Activated naive CD4-positive, alpha-beta T cell treated with anti-CD3 and anti-CD28 coated beads, Interleukin-2, amount 50 U/mL, for 24 hours (primary cell): ENCODE results near the gene CD82.
A peak's percentile ranks its signal among the peaks of the same experiment; 100 is the strongest.

ENCODE experiments used
- H3K27ac Mint-ChIP-seq: one replicate; pipeline ENCODE4 v1.8.0; 2021; ENCODE audit warnings: mild to moderate bottlenecking, mixed read lengths
- H3K27me3 Mint-ChIP-seq: one replicate; pipeline ENCODE4 v1.8.0; 2021; ENCODE audit warnings: mixed read lengths
- H3K36me3 Mint-ChIP-seq: one replicate; pipeline ENCODE4 v1.8.0; 2021; ENCODE audit warnings: mixed read lengths
- H3K4me1 Mint-ChIP-seq: one replicate; pipeline ENCODE4 v1.8.0; 2021; ENCODE audit warnings: mixed read lengths
- H3K4me3 Mint-ChIP-seq: one replicate; pipeline ENCODE4 v1.8.0; 2021; ENCODE audit warnings: mild to moderate bottlenecking, mixed read lengths
- H3K9me3 Mint-ChIP-seq: one replicate; pipeline ENCODE4 v1.8.0; 2021; ENCODE audit warnings: mixed read lengths

CD82 gene

GRCh38 chr11:44575962-44576361, 10.5 kb downstream of the CD82 start:
- Mint-ChIP-seq H3K4me3 (peak overlapping the region; percentile 97), H3K9me3 (no peaks in the 10 kb centered on the region), H3K27ac (peak overlapping the region; percentile 93), H3K36me3 (peaks cover 29% of the 10 kb centered on the region), H3K4me1 (peaks cover 96% of the 10 kb centered on the region), H3K27me3 (no peaks in the 10 kb centered on the region)

- H3K36me3 Mint-ChIP-seq, result peaks cover 28% of the 10 kb centered on the region
- H3K4me3 Mint-ChIP-seq, result peak overlapping the region; percentile 97
- peak overlapping the region; percentile 93 for H3K27ac Mint-ChIP-seq
Measured at GRCh38 chr11:44576656-44577055, 11.2 kb downstream of the CD82 start.

DNA sequence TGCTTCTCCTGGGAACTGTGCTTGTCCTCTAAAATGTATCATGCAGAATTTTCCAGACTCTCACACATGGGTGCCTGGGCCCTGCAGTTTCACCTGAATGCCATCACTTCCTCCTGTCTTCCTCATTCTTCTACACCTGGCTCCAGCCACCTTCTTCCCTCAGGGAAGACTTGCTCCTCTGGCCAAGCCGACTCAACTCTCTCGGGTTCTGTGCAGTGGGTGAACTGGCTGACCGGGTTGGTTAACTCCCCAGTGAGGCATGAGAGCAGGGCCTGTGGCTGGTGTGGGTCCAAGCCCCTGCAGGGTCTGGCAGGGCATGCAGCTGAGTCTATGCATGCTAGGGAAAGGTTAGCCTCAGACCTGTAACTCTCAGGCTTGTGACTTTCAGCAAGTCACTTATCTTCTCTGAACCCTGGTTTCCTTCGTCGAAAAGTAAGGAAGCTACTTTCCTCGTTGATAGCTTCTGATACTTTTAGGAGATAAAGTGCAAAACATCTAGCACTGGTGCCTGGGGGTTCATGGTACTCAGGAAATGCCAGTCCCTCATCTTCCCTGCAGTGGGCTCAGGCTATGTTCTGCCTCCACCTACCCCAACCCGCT, 11.9 kb downstream of the CD82 start:
- H3K36me3 Mint-ChIP-seq, result peaks cover 29% of the 10 kb centered on the region
- peak overlapping the region; percentile 93 for H3K27ac Mint-ChIP-seq
- no peaks in the 10 kb centered on the region for H3K9me3 Mint-ChIP-seq
- peaks cover 83% of the 10 kb centered on the region for H3K4me1 Mint-ChIP-seq
- H3K4me3 Mint-ChIP-seq, result peak overlapping the region; percentile 77
- H3K27me3 Mint-ChIP-seq, result no peaks in the 10 kb centered on the region

More at GRCh38 chr11:44576656-44577055, 11.2 kb downstream of the CD82 start:
- Mint-ChIP-seq H3K27me3 (no peaks in the 10 kb centered on the region), H3K4me1 (peaks cover 90% of the 10 kb centered on the region), H3K9me3 (no peaks in the 10 kb centered on the region)

DNA sequence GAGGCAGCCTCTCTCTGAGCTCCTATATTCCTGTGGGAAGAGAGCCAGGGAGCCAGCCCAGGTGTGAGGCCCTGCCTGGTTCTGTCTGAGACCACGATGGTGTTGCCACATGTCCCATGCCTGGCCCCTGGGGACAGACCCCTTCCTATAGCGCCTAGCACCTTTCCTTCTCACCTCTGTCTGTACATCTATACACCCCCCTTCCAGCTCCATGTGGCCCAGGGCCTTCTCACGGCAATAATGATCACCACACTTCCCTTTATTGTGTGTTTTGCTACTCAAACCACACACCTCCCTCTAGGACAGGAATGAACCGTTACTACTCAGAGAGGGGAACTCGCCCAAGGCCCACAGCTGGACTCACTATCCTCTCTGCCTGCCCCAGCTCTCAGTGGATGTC, 12.8 kb downstream of the CD82 start:
- H3K27me3 Mint-ChIP-seq, result no peaks in the 10 kb centered on the region
- H3K4me1 Mint-ChIP-seq, result peaks cover 74% of the 10 kb centered on the region
- peak overlapping the region; percentile 91 for H3K27ac Mint-ChIP-seq
- peak overlapping the region; percentile 73 for H3K4me3 Mint-ChIP-seq
- H3K9me3 Mint-ChIP-seq, result no peaks in the 10 kb centered on the region
- peaks cover 28% of the 10 kb centered on the region for H3K36me3 Mint-ChIP-seq

- Mint-ChIP-seq H3K4me3 (no peak overlapping the region), H3K27me3 (no peaks in the 10 kb centered on the region), H3K4me1 (peaks cover 70% of the 10 kb centered on the region), H3K9me3 (no peaks in the 10 kb centered on the region), H3K36me3 (peaks cover 27% of the 10 kb centered on the region), H3K27ac (no peak overlapping the region)
Measured at GRCh38 chr11:44579302-44579761, 13.9 kb downstream of the CD82 start.

- no peak overlapping the region for H3K27ac Mint-ChIP-seq
- no peaks in the 10 kb centered on the region for H3K27me3 Mint-ChIP-seq
- peaks cover 26% of the 10 kb centered on the region for H3K36me3 Mint-ChIP-seq
- no peaks in the 10 kb centered on the region for H3K9me3 Mint-ChIP-seq
- H3K4me3 Mint-ChIP-seq, result no peak overlapping the region
- H3K4me1 Mint-ChIP-seq, result peaks cover 57% of the 10 kb centered on the region
Measured at GRCh38 chr11:44580701-44581100, 15.2 kb downstream of the CD82 start.

- Mint-ChIP-seq H3K27ac (no peak overlapping the region), H3K4me1 (peaks cover 51% of the 10 kb centered on the region), H3K9me3 (no peaks in the 10 kb centered on the region), H3K4me3 (no peak overlapping the region), H3K27me3 (no peaks in the 10 kb centered on the region), H3K36me3 (peaks cover 23% of the 10 kb centered on the region)
Measured at GRCh38 chr11:44581246-44581645, 15.8 kb downstream of the CD82 start.

GRCh38 chr11:44582641-44583352, 17.3 kb downstream of the CD82 start:
- Mint-ChIP-seq H3K4me1 (peaks cover 41% of the 10 kb centered on the region), H3K27me3 (no peaks in the 10 kb centered on the region), H3K27ac (peak overlapping the region; percentile 65), H3K4me3 (no peak overlapping the region), H3K36me3 (peaks cover 28% of the 10 kb centered on the region), H3K9me3 (no peaks in the 10 kb centered on the region)

DNA sequence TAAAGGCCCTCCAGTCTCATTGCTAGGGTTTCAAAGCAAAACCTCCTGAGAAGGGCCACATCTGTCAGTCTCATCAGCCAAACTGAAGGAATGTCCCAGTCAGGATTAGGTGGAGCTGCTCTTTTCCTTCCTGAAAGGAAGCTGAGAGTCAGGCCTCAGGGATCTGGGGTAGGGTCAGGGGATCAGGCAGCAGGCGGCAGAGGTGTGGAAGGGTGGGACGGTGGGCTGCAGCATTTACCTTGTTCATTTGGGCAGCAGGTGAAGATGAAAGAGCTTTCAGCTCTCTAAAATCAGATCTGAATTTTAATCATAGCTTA, 17.8 kb downstream of the CD82 start:
- Mint-ChIP-seq H3K9me3 (no peaks in the 10 kb centered on the region), H3K27me3 (no peaks in the 10 kb centered on the region), H3K27ac (no peak overlapping the region), H3K4me1 (peaks cover 36% of the 10 kb centered on the region), H3K36me3 (peaks cover 27% of the 10 kb centered on the region), H3K4me3 (no peak overlapping the region)

GRCh38 chr11:44585421-44585820, 20.0 kb downstream of the CD82 start:
- Mint-ChIP-seq H3K4me1 (peaks cover 31% of the 10 kb centered on the region), H3K27ac (no peak overlapping the region), H3K9me3 (no peaks in the 10 kb centered on the region)

DNA sequence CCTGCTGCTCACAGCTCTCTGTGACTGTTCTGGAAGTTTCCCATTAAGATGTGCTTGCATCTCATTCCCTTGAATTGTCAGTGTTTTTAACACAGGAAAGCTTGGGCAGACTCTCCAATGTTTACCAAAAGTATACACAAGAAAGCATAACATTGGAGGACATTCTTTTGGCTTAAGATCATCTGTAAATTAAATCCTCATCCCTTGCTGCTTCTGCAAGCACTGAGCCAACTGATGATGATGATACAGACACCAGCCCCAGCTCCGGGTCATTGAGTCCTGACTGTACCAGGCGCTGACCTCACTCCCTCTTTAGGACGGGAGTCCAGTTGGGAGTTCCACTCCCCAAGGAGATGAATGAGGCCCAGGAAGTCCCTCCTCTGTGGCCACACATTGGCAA, 23.8 kb downstream of the CD82 start:
- Mint-ChIP-seq H3K9me3 (no peaks in the 10 kb centered on the region), H3K27me3 (no peaks in the 10 kb centered on the region), H3K4me3 (no peak overlapping the region), H3K4me1 (peaks cover 51% of the 10 kb centered on the region), H3K36me3 (peaks cover 29% of the 10 kb centered on the region), H3K27ac (no peak overlapping the region)

More at GRCh38 chr11:44585421-44585820, 20.0 kb downstream of the CD82 start:
- H3K36me3 Mint-ChIP-seq, result peaks cover 27% of the 10 kb centered on the region
- no peak overlapping the region for H3K4me3 Mint-ChIP-seq
- no peaks in the 10 kb centered on the region for H3K27me3 Mint-ChIP-seq

- Mint-ChIP-seq H3K4me1 (peaks cover 65% of the 10 kb centered on the region), H3K4me3 (peak overlapping the region; percentile 30), H3K9me3 (no peaks in the 10 kb centered on the region), H3K36me3 (peaks cover 40% of the 10 kb centered on the region), H3K27me3 (no peaks in the 10 kb centered on the region), H3K27ac (no peak overlapping the region)
Measured at GRCh38 chr11:44590769-44591168, 25.3 kb downstream of the CD82 start.

DNA sequence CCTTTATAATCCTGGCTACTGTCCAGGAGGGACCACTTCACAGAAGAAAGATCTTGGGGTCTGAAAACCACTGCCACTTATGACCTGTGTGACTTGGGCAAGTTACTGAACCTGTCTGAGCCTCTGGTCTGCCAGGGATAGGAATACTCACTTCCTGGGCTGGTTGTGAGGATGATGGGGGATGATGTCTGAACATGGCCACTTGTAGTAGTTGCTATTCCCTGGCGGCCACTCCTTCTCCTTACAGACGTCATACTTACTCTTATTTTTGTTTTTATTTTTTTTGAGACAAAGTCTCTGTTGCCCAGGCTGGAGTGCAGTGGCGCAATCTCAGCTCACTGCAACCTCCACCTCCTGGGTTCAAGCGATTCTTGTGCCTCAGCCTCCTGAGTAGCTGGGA, 26.1 kb downstream of the CD82 start:
- H3K4me3 Mint-ChIP-seq, result no peak overlapping the region
- H3K9me3 Mint-ChIP-seq, result no peaks in the 10 kb centered on the region
- no peak overlapping the region for H3K27ac Mint-ChIP-seq
- peaks cover 40% of the 10 kb centered on the region for H3K36me3 Mint-ChIP-seq
- H3K27me3 Mint-ChIP-seq, result no peaks in the 10 kb centered on the region
- H3K4me1 Mint-ChIP-seq, result peaks cover 72% of the 10 kb centered on the region

DNA sequence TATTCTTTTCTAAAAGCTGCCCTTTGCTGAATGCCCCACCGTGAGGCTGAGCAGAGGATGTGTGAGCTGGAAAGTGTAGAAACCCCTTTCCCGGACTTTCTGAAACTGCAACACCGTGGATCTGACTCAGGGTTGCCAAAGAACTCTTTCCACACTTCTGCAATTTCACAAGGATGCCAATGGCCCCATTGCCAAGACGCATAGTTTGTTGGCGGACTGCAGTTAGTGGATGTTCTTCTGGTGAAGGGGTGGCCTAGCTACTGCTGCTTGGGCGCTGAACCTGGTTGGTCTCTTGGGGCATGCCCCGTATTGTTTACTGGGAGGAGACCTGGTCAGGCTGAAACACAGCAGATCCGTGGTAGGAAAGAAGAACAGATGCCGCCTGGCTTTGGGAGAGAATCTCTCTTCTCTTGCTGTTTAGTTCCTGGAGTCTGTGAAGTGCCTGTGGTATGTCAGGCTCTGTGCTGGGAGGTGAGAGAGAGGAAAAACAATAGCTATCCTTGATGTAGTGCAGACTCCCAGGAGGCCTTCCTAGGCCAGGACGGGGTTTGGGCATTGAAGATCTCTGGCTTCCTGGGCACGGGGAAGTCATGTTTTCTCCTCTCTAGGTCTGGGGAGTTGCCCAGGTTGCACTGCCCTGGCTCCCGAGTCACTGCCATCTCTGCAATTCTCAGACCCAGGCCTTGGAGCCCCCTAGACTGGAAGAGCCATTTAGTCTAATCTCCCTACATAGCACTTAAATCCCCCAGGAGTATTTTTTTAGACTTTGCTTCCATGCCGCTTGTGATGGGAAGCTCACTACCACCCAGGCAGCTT, 26.9 kb downstream of the CD82 start:
- H3K27me3 Mint-ChIP-seq, result no peaks in the 10 kb centered on the region
- no peaks in the 10 kb centered on the region for H3K9me3 Mint-ChIP-seq
- peak overlapping the region; percentile 82 for H3K27ac Mint-ChIP-seq
- no peak overlapping the region for H3K4me3 Mint-ChIP-seq
- H3K4me1 Mint-ChIP-seq, result peaks cover 75% of the 10 kb centered on the region
- H3K36me3 Mint-ChIP-seq, result peaks cover 36% of the 10 kb centered on the region

- no peaks in the 10 kb centered on the region for H3K27me3 Mint-ChIP-seq
- no peak overlapping the region for H3K27ac Mint-ChIP-seq
- peaks cover 84% of the 10 kb centered on the region for H3K4me1 Mint-ChIP-seq
- H3K36me3 Mint-ChIP-seq, result peaks cover 38% of the 10 kb centered on the region
- H3K9me3 Mint-ChIP-seq, result no peaks in the 10 kb centered on the region
- no peak overlapping the region for H3K4me3 Mint-ChIP-seq
Measured at GRCh38 chr11:44593251-44593650, 27.8 kb downstream of the CD82 start.

GRCh38 chr11:44595006-44595405, 29.5 kb downstream of the CD82 start:
- peak overlapping the region; percentile 48 for H3K27ac Mint-ChIP-seq
- H3K4me3 Mint-ChIP-seq, result peak overlapping the region; percentile 12
- H3K36me3 Mint-ChIP-seq, result peaks cover 31% of the 10 kb centered on the region
- H3K27me3 Mint-ChIP-seq, result no peaks in the 10 kb centered on the region
- no peaks in the 10 kb centered on the region for H3K9me3 Mint-ChIP-seq
- H3K4me1 Mint-ChIP-seq, result peaks cover 76% of the 10 kb centered on the region
